Loucy (cell line): ENCODE measurements around the gene CDK19.
"Not testable (repeated sequence)": the region's sequence is repeated elsewhere in the genome, so short reads cannot be mapped to it uniquely, and the experiment has no call there.

Experiments
- CTCF ChIP-seq: fragments of 200-600 bp; sonication (generic); conservative IDR thresholded peaks from 2 replicates; pipeline ENCODE4 v1.5.1; 2014; ENCODE audit warnings: mild to moderate bottlenecking, antibody characterized with exemption, low read length
- EZH2phosphoT487 ChIP-seq: fragments of 200-600 bp; IDR thresholded peaks from 2 replicates; pipeline ENCODE4 v1.6.1; 2018; ENCODE audit warnings: antibody characterized with exemption, mild to moderate bottlenecking, moderate library complexity, borderline replicate concordance

- TF ChIP-seq CTCF, EZH2phosphoT487: not testable (repeated sequence)
Observed at GRCh38 chr6:110742552-110742951, 72.7 kb downstream of the CDK19 start.
